GM10847 (cell line): ENCODE results near the gene SLC5A6.

Source experiments
- POLR2A ChIP-seq: IDR thresholded peaks from 2 replicates; pipeline ENCODE4 v1.6.1; 2011; ENCODE audit not compliant: insufficient read length; ENCODE audit errors: extremely low read depth

SLC5A6 gene

GRCh38 chr2:27199241-27199640 is 12.8 kb downstream of the SLC5A6 start:
- TF ChIP-seq POLR2A = no peak

DNA sequence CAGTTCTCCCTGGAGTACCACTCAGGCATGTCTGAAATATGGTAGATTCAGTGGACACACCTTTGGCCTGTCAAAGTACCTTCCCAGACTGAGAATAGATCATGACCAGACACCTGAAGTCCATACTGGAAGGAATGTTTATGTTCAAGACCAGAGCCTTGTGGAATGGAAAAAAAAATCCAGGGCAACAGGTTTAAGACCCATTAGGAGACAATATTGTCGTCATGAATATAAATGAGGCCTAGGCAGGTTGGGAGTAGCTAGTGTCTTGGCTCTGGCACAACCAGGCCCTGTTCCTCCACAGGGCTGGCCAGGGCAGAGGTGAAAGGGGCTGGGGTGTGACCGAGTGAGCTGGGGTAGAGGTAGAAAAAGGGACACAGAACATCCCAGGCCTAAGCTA is 13.4 kb downstream of the SLC5A6 start:
- TF ChIP-seq POLR2A = no peak

- TF ChIP-seq POLR2A = no peak
These were observed 17.3 kb downstream of the SLC5A6 start for GRCh38 chr2:27194538-27195354.

DNA sequence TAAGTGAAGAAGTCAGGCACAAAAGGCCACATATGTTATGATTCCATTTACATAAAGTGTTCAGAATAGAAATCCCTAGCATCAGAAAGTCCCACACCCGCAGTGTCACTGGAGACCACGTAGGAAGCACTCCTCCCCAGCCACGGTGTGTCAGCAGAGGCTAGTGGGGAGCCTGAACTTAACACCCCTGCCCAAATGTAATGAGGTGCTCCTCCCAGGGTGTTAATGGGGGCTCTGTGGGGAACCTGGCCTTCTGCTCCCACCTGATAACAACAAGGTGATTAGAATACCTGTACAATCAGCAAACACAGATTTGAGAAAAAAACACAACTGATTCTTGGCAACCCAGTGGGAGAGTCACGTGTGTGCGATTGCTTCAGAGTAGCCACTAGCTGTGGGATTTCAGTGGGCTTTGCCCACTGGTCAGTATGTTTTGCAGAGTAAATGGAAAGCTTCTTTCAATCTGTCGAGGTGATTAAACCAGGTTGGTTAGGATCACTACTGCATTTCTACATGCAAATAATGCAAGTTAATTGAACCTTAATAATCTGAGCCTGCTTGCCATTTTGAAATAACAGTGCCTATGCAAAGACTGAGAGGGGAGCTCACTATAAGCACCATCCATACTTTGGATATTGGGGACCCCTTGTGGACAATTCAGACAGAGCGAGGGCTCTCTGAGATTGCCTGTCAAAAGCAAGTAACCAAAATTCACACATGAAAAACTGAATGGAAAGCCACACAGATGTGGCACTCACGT is 20.8 kb downstream of the SLC5A6 start:
- no peak for TF ChIP-seq POLR2A

DNA sequence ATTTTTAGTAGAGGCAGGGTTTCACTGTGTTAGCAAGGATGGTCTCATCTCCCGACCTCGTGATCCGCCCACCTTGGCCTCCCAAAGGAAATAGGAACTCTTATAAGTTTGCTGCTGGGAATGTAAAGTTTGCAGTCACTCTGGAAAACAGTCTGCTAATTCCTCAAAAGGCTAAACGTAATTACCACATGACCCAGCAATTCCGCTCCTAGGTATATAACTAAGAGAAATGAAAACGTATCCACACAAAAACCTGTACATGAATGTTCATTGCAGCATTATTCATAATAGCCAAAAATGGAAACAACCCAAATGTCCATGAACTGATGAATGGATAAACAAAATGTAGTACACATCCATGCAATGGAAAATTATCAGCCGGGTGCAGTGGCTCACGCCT is 22.1 kb downstream of the SLC5A6 start:
- no peak for TF ChIP-seq POLR2A

DNA sequence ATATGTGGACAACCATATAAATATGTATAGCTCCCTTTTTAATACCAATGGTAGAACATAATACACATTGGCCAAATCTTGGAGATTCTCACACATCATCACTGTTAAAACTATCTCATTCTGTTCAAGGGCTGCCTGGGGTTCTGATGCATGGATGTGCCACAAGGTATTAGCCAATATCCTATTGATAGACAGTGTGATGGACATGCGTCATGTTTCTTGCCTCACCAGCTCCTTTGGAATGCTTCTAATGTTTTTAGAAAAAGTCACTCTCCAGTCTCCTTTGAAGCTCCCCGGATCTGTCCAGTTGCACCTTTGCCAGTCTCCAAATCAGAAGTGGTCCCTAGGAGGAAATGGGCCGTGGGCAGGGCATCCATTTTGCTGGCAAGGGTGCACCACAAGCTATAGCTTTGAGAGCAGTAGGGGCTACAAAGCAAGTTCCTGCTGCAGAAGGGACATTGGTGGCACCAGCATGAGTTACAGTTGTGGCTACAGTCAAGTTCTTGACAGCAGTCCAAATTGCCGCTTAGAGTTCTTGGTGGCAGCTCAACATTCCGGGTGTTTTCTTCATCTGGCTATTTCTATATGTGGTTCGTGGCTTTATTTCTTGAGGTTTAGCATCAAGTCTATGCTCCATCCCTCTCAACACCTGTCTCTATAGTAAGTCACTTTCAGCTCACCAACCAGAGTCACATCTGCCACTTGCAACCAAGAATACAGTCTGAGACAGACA is 25.3 kb downstream of the SLC5A6 start:
- no peak for TF ChIP-seq POLR2A

DNA sequence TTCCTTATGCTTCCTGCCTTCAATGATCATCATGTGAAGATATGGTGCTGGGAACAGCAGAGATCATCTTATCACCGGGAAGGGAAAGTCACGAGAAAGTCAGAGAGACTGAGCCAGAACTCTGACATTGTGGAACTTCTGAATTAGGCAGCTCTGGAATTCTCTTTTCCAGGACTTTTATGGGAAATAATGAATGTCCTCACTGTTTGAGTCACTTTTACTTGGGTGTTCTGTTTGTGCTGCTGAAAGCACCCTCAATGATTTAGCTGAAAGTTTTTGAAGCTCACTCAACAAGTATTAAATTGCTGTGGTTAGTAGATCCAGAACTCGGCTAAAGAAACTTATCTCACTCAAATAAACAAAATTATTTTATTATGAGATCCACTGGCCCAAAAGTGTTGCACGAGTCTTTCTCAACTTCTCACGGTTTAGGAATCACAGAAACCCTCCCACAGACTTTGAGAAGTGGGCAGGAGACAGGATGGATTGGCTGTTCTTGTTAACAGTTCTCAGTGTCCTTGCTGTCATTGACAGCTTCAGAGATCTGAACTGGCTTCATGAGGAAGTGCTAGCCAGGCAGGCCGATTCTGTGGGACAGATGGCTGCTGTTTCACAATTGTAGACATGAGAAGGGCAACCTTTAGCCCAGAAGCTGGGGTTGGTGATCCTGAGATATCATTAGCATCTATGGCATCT is 26.6 kb downstream of the SLC5A6 start:
- no peak for TF ChIP-seq POLR2A

DNA sequence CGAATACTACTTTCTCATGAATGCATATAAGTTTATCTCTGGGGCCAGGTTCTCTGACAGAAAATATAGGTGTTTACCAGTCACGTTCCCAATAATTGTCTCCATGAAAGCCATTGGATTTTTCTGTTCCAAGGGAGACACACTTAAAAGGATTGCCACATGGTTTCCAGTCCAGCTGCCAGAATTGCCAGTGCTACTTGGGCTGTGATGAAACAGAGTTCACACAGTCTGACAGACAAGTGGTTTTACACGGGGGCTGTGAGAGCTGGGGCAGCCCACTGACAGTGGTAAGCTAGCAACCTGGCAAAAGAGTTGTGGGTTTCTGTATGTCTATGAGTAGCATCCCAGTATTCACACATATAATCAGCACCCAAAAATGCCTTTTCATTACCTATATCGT is 28.0 kb downstream of the SLC5A6 start:
- TF ChIP-seq POLR2A = no peak

GRCh38 chr2:27182346-27182745 is 29.7 kb downstream of the SLC5A6 start:
- no peak for TF ChIP-seq POLR2A

DNA sequence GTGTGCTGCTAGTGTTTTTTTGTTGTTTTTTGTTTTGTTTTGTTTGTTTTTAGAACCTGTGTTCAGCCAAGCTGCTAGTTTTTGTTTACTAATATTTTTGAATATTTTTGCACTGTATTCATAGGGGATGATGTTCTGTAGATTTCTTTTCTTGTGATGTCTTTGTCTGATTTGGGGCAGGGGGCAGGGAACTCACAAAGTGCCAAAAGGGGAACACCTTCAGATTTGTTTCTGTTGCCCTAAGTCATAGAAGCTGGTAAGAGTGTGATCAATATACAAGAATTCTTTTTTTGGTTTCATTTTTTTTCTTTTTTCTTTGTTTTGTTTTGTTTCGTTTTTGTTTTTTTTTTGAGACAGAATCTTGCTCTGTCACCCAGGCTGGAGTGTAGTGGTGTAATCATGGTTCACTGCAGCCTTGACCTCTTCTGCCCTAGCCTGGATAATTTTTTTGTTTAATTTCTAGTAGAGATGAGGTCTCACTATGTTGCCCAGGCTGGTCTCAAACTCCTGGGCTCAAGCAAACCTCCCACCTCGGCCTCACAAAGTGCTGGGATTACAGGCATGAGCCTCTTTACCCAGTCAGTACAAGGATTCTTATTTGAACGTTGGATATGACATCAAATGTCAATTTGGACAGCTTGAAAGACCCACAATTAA is 32.6 kb downstream of the SLC5A6 start:
- TF ChIP-seq POLR2A = no peak

DNA sequence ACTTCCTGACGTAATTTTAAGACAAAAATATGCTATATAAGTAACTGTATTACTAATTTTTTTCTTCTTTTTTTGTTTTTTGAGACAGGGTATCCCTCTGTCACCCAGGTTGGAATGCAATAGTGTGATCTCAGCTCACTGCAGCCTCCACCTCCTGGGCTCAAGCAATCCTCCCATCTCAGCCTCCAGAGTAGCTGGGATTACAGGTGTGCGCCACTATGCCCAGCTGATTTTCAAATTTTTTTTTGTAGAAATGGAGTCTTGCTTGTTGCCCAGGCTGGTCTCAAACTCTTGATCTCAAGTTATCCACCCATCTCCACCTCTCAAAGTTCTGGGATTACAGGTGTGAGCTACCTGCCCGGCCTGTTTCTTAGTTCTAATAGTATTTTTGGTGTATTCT is 33.6 kb downstream of the SLC5A6 start:
- TF ChIP-seq POLR2A = no peak

- TF ChIP-seq POLR2A = no peak
These were observed 34.4 kb downstream of the SLC5A6 start for GRCh38 chr2:27177441-27178351.

GRCh38 chr2:27175330-27175729 is 36.7 kb downstream of the SLC5A6 start:
- no peak for TF ChIP-seq POLR2A

GRCh38 chr2:27174638-27175037 is 37.4 kb downstream of the SLC5A6 start:
- no peak for TF ChIP-seq POLR2A

- no peak for TF ChIP-seq POLR2A
These were observed 40.7 kb downstream of the SLC5A6 start for GRCh38 chr2:27171351-27171848.
